ENCODE measurements around the gene ING5.

ING5 gene

GRCh38 chr2:241776336-241777169 lies 74.7 kb downstream of the ING5 start, which contains the start of gene GAL3ST2:
TSS of gene GAL3ST2 (plus strand) at chr2:241776822. CDS start at chr2:241776956, 134 bp downstream.
- Histone ChIP-seq H3K27ac (ENCODE audit: low read depth, low read length) (no peak within 1 kb of the TSS), H3K9me2 (replicated peaks; ENCODE audit: control insufficient read depth, low read length) (no peaks in the 10 kb centered on the region), H4K20me1 (ENCODE audit: control insufficient read depth, insufficient read depth, low read depth, low read length) (no peaks in the 10 kb centered on the region), H3K4me2 (ENCODE audit: low read length) (no peak within 1 kb of the TSS), H3K36me3 (ENCODE audit: control insufficient read depth, low read length) (no peaks in the 10 kb centered on the region), H3K79me2 (ENCODE audit: control insufficient read depth, low read length) (no peaks in the 10 kb centered on the region), H3K27me3 (ENCODE audit: control insufficient read depth, low read length) (no peaks in the 10 kb centered on the region), H3F3A (ENCODE audit: control insufficient read depth, insufficient read depth) (0 out of 2 replicates have a peak, but pooled peaks cover 4% of the 10 kb centered on the region), H3K4me1 (ENCODE audit: control insufficient read depth, low read length) (peaks cover 4% of the 10 kb centered on the region), H3K4me3 (ENCODE audit: low read length) (no peak within 1 kb of the TSS), H3K9me3 (ENCODE audit: control insufficient read depth, insufficient read depth, low read length) (peaks cover 7% of the 10 kb centered on the region)
- no peak for TF ChIP-seq CTCF (IDR thresholded peaks at IDR 0.05; ENCODE audit: low read depth, low read length, poor library complexity, severe bottlenecking)

GRCh38 chr2:241777170-241777685 lies 75.4 kb downstream of the ING5 start:
- H3K4me3 ChIP-seq (ENCODE audit: low read length): no peak overlapping the region
- H3K4me1 ChIP-seq (ENCODE audit: control insufficient read depth, low read length): no peaks in the 10 kb centered on the region; the same call in 1 of the 2 replicates
- H3K36me3 ChIP-seq (ENCODE audit: control insufficient read depth, low read length): no peaks in the 10 kb centered on the region
- no peaks in the 10 kb centered on the region for H3K9me2 ChIP-seq (replicated peaks; ENCODE audit: control insufficient read depth, low read length)
- H3K27ac ChIP-seq (ENCODE audit: low read depth, low read length): no peak overlapping the region
- no peak overlapping the region for H3K4me2 ChIP-seq (ENCODE audit: low read length)
- H3K27me3 ChIP-seq (ENCODE audit: control insufficient read depth, low read length): no peaks in the 10 kb centered on the region
- no peaks in the 10 kb centered on the region for H3K79me2 ChIP-seq (ENCODE audit: control insufficient read depth, low read length)
- TF ChIP-seq EZH2phosphoT487 (IDR thresholded peaks at IDR 0.05; ENCODE audit: borderline replicate concordance, low read length) (no peak), CTCF (IDR thresholded peaks at IDR 0.05; ENCODE audit: low read depth, low read length, poor library complexity, severe bottlenecking) (no peak)
- H3F3A ChIP-seq (ENCODE audit: control insufficient read depth, insufficient read depth): 0 out of 2 replicates have a peak, but pooled peaks cover under 1% of the 10 kb centered on the region
- no peaks in the 10 kb centered on the region for H4K20me1 ChIP-seq (ENCODE audit: control insufficient read depth, insufficient read depth, low read depth, low read length)
- peaks cover 7% of the 10 kb centered on the region for H3K9me3 ChIP-seq (ENCODE audit: control insufficient read depth, insufficient read depth, low read length)

- no peak overlapping the region for H3K27ac ChIP-seq (ENCODE audit: low read depth, low read length)
- peaks cover 12% of the 10 kb centered on the region for H3K9me3 ChIP-seq (ENCODE audit: control insufficient read depth, insufficient read depth, low read length)
- no peaks in the 10 kb centered on the region for H4K20me1 ChIP-seq (ENCODE audit: control insufficient read depth, insufficient read depth, low read depth, low read length)
- no peaks in the 10 kb centered on the region for H3K4me1 ChIP-seq (ENCODE audit: control insufficient read depth, low read length)
- no peaks in the 10 kb centered on the region for H3K9me2 ChIP-seq (replicated peaks; ENCODE audit: control insufficient read depth, low read length)
- no peak for TF ChIP-seq CTCF (IDR thresholded peaks at IDR 0.05; ENCODE audit: low read depth, low read length, poor library complexity, severe bottlenecking)
- no peak for TF ChIP-seq EZH2phosphoT487 (IDR thresholded peaks at IDR 0.05; ENCODE audit: borderline replicate concordance, low read length)
- H3K79me2 ChIP-seq (ENCODE audit: control insufficient read depth, low read length): no peaks in the 10 kb centered on the region
- H3K4me3 ChIP-seq (ENCODE audit: low read length): no peak overlapping the region
- H3K36me3 ChIP-seq (ENCODE audit: control insufficient read depth, low read length): no peaks in the 10 kb centered on the region
- H3K27me3 ChIP-seq (ENCODE audit: control insufficient read depth, low read length): no peaks in the 10 kb centered on the region
- H3K4me2 ChIP-seq (ENCODE audit: low read length): no peak overlapping the region
- H3F3A ChIP-seq (ENCODE audit: control insufficient read depth, insufficient read depth): no peaks in the 10 kb centered on the region
Observed at GRCh38 chr2:241777686-241778627, 76.1 kb downstream of the ING5 start.
